Measurements from ENCODE around the gene PAX6.

DNA sequence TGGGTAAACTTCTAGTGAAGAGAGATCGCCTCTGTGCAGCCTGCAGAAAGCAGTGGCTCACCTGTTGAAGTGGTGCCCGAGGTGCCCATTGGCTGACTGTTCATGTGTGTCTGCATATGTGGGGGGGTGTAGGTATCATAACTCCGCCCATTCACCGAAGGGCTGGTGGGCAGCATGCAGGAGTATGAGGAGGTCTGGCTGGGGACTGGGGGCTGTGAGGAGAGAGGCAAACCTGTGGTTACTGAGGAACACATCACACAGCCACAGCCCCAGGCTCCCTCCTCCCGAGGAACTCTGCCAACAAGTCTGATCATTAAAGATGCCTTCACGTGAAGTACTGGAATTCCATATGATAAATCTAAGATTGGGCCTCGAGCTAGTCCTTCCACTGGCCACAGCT lies 20.5 kb downstream of the PAX6 start:
- TF ChIP-seq, protein P1, sequence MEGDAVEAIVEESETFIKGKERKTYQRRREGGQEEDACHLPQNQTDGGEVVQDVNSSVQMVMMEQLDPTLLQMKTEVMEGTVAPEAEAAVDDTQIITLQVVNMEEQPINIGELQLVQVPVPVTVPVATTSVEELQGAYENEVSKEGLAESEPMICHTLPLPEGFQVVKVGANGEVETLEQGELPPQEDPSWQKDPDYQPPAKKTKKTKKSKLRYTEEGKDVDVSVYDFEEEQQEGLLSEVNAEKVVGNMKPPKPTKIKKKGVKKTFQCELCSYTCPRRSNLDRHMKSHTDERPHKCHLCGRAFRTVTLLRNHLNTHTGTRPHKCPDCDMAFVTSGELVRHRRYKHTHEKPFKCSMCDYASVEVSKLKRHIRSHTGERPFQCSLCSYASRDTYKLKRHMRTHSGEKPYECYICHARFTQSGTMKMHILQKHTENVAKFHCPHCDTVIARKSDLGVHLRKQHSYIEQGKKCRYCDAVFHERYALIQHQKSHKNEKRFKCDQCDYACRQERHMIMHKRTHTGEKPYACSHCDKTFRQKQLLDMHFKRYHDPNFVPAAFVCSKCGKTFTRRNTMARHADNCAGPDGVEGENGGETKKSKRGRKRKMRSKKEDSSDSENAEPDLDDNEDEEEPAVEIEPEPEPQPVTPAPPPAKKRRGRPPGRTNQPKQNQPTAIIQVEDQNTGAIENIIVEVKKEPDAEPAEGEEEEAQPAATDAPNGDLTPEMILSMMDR (conservative IDR thresholded peaks at IDR 0.05; ENCODE audit: low read depth, low read length) = no peak
- TF ChIP-seq EZH2 (IDR thresholded peaks at IDR 0.05; ENCODE audit: borderline replicate concordance, low read depth, low read length, poor library complexity, severe bottlenecking) = no peak
